Measurements from ENCODE around the gene CACNA1H.
"Not testable (repeated sequence)": the region's sequence is repeated elsewhere in the genome, so short reads cannot be mapped to it uniquely, and the experiment has no call there.

The CACNA1H gene

DNA sequence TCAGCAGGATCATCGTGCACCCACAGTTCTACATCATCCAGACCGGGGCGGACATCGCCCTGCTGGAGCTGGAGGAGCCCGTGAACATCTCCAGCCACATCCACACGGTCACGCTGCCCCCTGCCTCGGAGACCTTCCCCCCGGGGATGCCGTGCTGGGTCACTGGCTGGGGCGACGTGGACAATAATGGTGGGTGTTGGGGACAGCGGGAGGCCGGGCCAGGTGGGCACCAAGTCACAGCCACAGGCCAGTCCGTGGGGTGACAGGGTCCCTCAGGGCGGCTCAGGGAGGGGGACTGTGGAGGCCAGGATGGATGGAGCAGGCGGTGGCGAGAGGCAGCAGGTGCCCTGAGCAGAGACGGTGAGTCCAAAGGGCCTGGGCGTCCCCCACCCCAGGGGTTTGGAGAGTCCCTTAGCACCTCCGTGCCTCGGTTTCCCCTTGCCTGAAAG lies 104.0 kb downstream of the CACNA1H start:
- FAIRE-seq, result no peak

DNA sequence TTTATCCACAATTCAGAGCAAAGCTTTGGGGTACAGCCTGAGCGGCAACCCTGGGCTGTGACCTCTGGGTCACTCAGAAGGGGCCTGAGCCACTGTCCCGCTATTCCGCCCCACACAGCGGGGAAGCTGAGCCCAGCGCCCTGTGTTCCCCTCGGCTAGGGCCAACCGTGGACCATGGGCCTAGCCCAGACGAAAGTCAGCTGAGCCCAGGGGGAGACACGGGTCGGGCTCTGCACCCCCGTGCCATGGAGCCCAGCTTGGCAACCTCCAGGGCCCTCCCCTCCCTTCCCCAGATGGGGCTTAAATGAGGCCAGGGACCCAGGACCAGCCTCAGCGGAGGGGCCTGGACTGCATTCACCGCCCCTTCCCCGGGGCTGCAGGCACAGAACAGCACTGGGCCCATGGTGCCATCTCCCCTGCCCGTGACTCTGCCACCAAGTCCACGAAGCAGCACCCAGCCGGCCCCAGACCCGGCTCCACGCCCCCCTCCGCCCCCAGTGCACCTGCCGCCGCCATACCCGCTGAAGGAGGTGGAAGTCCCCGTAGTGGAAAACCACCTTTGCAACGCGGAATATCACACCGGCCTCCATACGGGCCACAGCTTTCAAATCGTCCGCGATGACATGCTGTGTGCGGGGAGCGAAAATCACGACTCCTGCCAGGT lies 104.8 kb downstream of the CACNA1H start:
- no peak for FAIRE-seq

DNA sequence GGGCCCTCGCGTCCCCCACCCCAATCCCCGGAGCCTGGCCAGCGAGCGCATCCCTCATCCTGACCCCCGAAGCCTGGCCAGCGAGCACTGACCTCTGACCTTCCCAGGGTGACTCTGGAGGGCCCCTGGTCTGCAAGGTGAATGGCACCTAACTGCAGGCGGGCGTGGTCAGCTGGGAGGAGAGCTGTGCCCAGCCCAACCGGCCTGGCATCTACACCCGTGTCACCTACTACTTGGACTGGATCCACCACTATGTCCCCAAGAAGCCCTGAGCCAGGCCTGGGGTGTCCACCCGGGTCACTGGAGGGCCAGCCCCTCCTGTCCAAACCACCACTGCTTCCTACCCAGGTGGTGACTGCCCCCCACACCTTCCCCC lies 105.3 kb downstream of the CACNA1H start:
- no peak for FAIRE-seq

DNA sequence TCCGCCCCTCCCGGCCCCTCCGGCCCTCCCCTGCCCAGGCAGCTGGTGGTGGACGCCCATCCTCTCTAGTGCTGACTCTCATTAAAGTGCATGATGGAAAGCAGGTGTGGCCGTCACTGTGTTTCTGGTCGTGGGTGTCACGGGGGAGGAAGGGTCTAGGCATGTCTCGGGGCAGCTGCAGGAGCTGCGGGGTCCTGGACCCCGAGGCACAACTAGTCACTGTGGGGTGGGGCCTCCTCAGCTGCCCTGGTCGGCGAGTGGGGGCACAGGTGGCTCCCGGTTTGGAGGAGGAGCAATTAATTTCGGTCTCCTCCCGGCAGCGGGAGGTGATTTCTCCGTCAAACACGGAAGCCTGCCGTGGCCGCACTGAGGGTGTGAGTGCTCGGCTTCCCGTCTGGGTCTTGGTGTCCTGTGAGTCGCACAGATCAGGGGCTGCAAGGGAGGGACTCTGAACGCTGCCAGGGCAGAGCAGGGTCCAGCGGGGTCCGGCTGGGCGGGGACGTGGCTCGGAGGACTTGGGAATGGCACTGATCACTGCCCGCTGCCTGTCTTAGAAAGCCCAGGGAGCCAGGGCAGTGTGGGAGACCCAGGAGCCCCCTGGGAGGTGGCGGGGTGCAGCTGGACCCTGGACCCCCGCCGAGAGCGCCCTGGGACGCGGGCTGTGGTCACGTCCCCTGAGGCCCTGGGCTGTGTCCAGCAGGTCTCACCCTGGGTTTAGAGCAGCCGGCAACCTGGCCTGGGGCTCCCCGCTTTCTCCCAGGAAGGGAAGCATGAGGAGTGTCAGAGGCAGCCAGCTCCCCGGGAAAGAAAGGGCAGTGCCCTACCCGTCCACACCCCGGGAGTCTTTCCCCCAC lies 106.2 kb downstream of the CACNA1H start:
- no peak for FAIRE-seq

DNA sequence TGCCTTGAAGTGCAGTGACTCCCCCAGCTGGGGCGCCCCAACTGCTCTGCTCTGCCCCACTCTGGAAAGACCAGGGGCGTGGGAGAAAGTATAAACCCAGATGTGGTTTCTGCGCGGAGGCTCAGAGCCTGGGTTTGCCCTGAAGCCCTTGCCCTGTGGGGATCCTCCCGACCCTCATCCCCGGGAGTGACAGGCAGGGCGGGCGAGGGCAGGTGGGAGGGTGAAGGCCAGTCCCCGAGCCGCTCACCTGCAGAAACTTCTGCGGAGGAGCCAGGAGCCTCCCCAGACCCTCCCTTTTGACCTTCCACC lies 106.8 kb downstream of the CACNA1H start:
- FAIRE-seq, result no peak

DNA sequence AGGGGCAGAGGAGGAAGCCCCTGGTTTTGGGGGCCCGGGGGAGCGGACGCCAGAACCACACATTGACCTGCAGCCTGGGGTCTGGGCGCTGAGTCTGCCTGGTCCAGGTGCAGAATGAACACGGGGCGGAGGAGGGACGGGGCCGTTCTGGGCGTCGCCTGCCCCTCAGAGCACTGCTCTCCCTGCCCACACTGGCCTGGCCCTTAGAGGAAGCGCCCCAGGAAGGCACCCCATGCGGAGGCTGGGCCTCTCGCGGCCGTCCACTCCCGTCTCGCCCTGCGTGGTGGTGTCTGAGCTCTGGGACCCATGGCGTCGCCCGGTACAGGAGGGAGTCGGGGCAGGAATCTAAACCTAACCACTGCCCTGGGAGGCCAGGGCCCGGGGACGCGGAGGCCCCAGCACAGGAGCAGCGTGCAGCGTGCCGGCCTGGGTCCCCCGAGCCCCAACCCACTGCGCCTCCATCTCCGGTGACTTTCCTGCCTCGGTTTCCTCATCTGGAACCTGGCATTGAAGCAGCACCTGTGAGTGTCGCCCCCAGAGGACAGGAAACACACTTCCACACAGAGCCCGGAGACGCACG lies 107.3 kb downstream of the CACNA1H start:
- FAIRE-seq, result no peak

DNA sequence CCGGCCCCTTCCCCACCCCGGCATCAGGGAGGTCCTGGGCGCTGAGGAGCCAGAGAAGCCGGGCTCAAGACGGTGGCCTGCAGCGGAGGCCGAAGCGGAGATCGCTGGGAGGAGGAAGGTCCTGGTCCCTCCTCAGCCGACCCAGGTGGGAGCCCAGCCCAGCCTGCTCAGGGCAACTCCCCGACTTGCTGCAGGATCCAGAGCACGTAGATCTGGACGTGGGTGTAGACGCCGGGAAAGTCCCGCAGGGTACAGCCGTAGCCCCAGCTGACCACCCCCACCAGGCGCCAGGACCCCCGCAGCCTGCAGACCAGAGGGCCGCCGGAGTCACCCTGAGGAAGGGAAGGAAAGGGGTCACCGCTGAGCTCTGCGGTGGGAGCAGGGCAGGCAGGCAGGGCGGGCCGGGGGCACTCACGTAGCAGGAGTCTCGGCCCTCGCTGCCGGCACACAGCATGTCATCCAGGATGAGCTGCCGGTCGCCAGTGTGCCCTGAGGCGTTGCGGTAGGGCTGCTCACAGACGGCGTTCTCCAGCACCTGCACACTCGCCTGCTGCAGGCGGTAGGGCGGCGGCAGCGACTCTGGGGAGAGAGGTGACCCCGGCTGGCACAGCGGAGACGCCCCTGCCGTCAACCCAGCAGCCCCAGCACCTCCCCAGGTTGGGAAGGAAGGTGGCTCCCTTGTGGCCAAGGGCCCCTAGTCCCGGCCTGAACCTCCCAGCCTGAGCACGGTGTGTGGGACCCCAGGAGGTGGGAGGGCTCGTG lies 108.4 kb downstream of the CACNA1H start:
- no peak for FAIRE-seq

DNA sequence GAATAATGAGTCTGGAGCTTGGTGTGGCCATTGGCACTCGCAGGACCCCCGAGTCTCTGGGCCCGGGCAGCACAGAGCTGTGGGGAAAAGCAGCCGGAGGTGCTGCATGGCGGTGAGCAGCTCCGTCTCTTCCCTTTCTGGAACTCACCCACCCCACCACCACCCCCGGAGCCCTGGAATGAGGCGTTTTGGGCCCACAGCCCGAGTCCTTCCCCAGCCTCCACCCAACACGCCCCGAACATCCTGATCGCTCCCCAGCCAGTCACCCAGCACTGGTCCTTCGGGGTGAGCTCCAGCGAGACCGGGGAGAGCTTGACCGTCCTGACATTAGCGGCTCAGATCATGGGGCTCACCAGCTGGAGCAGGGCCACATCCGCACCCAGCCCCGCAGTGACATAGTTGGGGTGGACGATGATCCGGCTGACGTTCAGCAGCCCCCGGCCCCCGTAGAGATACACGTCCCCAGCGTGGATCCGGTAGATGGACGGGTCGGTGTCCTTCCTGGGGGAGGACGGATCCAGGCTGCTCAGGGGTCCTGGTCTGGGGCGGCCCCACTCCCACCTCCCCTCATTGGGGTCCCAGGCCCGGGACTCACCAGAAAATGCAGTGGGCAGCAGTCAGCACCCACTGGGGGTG lies 109.4 kb downstream of the CACNA1H start:
- no peak for FAIRE-seq

DNA sequence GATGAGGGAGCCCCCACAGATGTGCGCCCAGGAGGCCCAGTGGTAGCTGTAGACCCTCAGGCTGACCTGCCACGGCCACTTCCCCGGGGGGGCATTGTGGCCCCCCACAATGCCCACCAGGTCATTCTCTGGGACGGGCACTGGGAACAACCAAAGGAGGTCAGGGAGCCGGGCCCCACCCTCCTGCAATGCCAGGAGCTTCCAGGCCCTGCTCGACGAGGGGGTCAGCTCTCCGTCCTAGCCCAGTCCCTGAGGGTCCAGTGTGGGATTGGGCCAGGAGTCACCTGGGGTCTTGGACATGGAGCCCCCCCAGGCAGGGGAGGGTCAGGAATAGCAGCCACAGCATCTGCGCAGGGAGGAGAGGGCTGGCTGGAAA lies 109.9 kb downstream of the CACNA1H start:
- FAIRE-seq, result no peak

DNA sequence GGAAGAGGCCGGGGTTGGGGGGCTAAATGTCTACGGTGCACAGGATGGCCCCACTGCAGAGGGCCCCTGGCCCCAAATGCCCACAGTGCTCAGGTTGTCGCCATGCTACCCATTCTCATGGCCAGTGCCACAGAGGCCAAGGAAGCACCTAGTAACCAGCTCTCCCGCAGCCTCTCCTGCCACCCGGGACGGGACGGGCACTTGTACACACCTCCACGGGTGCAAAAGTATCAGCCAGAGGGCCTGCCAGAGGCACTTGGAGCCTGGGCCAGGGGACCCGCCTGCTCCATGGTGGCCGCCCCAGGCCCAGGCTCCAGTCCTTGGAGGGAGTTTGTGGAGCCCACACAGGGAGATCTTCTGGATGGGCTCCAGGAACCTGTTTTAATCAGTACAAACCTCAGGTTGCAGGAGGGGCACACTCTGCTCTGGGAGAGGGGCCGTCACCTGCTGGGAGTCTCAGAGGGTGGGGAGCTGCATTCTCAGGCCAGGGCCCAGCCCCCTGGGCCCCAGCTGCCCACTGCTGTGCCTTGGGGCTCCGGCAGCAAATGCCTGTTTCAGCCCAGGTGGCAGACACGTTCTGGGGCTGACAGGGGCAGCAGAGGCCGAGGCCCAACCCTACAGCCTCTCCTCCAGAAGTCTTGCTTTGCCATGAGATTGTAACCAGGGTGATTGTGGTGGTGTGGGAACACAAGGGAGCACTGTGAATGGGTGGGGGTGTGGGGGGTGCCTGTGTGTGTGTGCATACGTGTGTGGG lies 110.9 kb downstream of the CACNA1H start:
- no peak for FAIRE-seq

DNA sequence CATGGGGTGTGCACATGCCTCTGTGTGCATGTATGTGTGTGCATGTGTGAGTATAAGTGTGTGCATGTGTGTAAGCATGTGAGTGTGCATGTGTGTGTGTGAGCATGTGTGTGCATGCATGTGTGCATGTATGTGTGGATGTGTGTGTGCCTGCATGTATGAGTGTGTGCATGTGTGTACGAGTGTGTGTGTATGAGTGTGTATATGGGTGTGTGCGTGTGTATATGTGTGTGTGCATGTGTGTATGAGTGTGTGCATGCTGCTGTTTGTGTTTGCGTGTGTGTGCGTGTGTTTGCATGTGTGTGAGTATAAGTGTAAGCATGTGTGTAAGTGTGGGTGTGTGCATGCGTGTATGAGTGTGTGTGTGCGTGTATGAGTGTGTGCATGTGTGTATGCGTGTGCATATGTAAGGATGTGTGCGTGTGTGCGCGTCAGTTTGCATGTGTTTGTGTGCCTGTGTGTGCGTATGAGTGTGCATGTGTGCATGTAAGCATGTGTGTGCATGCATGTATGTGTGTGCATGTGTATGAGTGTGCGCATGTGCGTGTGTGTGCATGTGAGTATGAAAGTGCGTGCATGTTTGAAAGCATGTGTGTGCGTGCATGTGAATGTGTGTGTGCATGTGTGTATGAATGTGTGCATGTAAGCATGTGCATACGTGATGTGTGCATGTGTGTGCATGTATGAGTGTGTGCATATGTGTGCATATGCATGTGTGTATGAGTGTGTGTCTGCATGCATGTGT lies 111.6 kb downstream of the CACNA1H start:
- no peak for FAIRE-seq

DNA sequence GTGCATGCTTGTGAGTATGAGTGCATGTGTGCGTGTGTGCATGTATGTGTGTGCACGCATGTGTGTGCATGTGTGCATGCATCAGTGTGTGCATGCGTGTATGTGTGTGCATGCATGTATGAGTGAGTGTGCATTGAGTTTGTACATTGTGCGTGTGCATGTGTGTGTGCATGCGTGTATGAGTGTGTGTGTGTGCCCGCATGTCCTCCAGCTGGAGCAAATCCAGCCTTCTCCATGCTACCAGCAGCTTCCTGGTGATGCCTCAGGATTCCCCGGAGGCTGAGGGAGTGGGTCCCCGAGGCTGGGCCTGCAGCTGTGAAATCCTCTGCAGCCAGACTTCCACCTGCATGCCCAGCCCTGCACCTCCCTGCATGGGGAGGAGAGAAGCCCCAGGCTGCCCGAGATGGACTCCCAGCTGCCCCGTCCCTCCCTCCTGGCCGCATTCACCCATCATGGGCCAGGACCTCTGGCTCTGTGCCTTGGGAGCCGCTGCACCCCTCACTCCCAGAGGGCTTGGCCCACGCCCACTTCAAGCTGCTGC lies 112.3 kb downstream of the CACNA1H start:
- FAIRE-seq, result no peak

DNA sequence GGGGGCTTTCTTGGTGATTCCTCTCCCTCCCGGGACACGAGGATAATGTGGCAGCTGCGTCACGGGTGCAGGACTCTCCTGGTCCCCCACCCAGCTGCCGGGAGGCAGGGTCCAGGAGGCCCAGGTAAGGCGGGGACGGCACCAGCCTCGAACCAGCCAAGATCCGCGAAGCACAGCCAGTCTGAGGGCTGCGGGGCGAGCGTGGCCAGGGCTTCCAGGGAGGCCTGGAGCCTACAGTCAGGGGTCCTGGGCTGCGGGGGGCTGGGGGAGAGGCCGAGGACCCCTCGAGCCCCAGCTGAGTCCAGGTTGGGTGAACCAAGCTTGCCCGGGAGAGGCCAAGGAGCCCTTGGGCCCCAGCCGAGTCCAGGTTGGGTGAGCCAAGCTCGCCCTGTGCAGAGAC lies 112.9 kb downstream of the CACNA1H start:
- FAIRE-seq, result no peak

DNA sequence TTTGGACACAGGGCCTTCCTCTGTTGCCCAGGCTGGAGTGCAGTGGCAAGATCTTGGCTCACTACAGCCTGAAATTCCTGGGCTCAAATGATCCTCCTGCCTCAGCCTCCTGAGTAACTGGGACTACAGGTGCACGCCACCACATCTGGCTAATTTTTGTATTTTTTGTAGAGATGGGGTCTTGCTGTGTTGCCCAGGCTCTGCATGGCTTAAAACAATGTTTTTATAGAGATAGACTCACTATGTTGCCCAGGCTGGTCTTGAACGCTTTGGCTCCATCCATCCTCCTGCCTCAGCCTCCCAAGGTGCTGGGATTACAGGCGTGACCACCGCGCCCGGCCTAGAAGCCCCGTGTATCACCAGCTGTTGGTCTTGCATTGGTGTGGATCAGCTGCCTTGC lies 116.5 kb downstream of the CACNA1H start:
- FAIRE-seq, result not testable (repeated sequence)

DNA sequence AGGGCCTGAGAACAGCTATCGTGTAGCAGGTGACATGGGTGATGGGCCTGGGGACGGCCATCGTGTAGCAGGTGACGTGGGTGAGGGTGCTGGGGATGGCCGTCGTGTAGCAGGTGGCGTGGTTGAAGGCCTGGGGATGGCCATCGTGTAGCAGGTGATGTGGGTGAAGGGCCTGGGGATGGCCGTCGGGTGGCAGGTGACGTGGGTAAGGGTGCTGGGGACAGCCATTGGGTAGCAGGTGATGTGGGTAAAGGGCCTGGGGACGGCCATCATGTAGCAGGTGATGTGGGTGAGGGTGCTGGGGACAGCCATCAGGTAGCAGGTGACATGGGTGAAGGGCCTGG lies 118.4 kb downstream of the CACNA1H start:
- no peak for FAIRE-seq
